Measurements from ENCODE around the gene IRF8. TPM values are rescaled to one million over a fixed set of nuclear protein-coding genes. Genes with fewer than 3 reads are reported as not detected.

The IRF8 gene
- polyA plus RNA-seq, 1 experiment: not detected

DNA sequence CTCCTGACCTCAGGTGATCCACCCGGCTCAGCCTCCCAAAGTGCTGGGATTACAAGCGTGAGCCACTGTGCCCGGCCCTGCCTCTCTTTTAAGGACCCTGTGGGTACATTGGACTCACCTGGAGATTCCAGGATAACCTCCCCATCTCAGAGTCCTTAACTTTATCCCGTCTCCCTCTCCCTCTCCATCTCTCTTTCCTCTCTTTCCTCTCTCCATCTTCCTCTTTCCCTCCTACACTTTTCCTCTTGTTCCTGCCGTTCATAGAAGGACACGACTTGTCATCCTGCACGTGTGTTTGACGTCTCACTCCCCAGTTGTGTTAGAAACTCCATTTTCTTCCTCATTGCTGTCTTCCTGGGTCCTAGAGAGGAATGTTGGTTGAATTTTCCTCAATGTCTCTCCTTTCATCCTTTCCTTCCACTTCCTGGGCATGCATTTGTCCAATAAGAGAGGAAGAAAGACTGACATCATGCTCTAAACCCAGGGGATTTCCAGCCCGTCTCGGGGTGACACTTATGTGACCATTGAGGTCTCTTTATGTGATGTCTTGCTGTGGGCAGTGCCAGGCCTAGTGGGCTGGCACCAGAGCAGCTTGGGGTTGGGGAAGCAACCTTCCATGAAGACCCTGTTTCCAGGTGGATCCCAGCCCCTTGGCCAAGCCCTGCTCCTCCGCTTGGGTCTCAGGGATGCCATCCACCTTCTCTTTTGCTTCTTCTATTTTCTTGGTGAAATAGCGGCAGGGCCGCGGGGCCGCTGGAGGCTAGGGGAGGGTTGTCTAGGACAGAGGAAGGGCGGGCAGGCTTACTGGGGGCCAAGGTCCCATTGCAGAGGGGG is 39.8 kb upstream of the IRF8 start:
- DNase-seq (ENCODE audit: low read depth, low spot score): no peak
- POLR2A ChIA-PET: no interaction called here
- TF ChIP-seq, protein P1, sequence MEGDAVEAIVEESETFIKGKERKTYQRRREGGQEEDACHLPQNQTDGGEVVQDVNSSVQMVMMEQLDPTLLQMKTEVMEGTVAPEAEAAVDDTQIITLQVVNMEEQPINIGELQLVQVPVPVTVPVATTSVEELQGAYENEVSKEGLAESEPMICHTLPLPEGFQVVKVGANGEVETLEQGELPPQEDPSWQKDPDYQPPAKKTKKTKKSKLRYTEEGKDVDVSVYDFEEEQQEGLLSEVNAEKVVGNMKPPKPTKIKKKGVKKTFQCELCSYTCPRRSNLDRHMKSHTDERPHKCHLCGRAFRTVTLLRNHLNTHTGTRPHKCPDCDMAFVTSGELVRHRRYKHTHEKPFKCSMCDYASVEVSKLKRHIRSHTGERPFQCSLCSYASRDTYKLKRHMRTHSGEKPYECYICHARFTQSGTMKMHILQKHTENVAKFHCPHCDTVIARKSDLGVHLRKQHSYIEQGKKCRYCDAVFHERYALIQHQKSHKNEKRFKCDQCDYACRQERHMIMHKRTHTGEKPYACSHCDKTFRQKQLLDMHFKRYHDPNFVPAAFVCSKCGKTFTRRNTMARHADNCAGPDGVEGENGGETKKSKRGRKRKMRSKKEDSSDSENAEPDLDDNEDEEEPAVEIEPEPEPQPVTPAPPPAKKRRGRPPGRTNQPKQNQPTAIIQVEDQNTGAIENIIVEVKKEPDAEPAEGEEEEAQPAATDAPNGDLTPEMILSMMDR (IDR thresholded peaks at IDR 0.05; ENCODE audit: low read depth, low read length): no peak
- Histone ChIP-seq H3K27ac (ENCODE audit: low read depth, low read length) (no peak overlapping the region), H3K4me3 (ENCODE audit: low read depth, low read length) (no peak overlapping the region), H3K9me3 (ENCODE audit: control insufficient read depth, insufficient read depth, low read length) (no peaks in the 10 kb centered on the region), H3K27me3 (ENCODE audit: control insufficient read depth, insufficient read depth, low read length) (peaks cover 19% of the 10 kb centered on the region)
- CTCF ChIA-PET: no interaction called here

DNA sequence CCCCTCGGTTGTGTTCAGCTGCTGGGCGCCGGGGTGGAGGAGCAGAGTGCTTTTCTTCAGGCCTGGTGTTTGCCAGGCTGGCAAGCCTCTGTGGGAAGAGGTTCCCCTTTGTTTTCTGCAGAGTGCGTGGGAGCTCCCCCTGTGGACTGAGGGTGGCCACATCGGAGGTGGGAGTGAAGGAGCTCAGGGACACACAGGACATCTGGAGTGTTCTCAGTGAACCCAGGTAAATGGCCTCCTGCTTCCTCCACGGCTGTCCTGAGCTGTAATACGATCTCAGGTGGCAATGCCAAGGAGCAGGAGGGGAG is 39.2 kb upstream of the IRF8 start:
- Histone ChIP-seq H3K9me3 (ENCODE audit: control insufficient read depth, insufficient read depth, low read length) (no peaks in the 10 kb centered on the region), H3K27me3 (ENCODE audit: control insufficient read depth, insufficient read depth, low read length) (peaks cover 18% of the 10 kb centered on the region), H3K27ac (ENCODE audit: low read depth, low read length) (no peak overlapping the region), H3K4me3 (ENCODE audit: low read depth, low read length) (no peak overlapping the region)
- TF ChIP-seq, protein P1 (IDR thresholded peaks at IDR 0.05; ENCODE audit: low read depth, low read length): no peak
- CTCF ChIA-PET: no interaction called here
- no peak for DNase-seq (ENCODE audit: low read depth, low spot score)
- POLR2A ChIA-PET: no interaction called here

DNA sequence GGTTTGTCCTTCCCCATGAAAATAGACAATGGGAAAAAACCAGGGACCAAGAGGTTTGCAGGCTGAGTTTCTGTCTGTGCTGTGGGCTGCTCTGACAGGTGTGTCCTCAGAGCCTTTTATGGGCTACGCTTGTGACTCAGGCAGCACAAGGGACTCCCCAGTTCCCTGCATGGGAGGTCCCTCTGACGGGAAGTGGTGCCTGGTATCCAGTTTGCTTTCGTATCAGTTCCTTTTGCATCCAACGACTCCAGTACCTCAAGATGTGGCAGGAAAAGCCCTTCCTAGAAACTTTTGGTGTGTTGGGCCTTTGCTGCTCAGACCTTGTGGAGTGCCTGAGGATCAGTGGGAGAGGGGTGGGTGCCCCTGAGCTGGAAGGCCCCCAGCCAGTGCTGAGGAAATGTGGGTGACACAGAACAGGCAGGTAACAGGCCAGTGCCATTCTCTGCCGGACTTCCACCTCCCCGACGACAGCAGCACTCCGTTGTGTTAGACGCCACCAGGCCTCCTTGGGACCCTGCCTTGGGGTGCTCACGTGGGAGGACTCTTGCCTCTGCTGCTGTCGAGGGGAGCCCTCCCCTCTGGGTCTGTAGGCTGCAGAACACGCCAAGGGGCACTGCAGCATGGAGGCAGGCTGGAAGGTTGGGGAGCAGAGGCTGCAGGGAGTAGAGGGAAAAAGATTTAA is 38.4 kb upstream of the IRF8 start:
- Histone ChIP-seq H3K4me3 (ENCODE audit: low read depth, low read length) (no peak overlapping the region), H3K27me3 (ENCODE audit: control insufficient read depth, insufficient read depth, low read length) (peaks cover 18% of the 10 kb centered on the region), H3K27ac (ENCODE audit: low read depth, low read length) (peak overlapping the region; percentile 2), H3K9me3 (ENCODE audit: control insufficient read depth, insufficient read depth, low read length) (no peaks in the 10 kb centered on the region)
- POLR2A ChIA-PET: no interaction called here
- TF ChIP-seq, protein P1 (IDR thresholded peaks at IDR 0.05; ENCODE audit: low read depth, low read length): no peak
- CTCF ChIA-PET: no interaction called here
- DNase-seq (ENCODE audit: low read depth, low spot score): no peak

DNA sequence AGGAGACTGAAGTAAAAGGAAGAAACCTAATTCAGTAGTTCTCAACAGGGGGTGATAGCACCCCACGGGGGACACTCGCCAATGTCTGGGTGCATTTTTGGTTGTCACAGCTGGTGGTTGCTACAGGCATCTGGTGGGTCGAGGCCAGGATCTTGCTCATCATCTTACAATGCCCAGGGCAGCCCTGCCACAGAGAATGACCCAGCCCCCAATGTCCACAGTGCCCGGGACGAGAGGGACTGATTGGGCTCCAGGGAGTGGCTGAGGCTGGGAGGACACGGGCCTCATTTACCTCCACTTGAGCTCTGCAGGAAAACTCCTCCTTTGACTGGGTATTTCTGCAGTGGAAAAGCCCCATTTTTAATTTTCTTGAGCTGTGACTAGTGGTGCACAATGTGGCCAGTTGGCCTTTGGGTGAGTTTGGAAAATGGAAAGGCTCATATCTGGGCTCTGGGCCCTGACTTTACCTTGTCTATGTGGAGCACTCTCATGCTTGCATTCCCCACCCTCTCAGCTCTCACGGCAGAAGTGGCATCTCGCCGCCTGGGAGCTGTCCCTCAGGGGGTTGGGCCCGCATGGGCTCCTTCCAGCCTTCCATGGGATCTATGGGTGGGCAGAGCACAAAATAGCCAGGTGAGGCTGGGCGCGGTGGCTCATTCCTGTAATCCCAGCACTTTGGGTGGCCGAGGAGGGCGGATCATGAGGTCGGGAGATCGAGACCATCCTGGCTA is 37.7 kb upstream of the IRF8 start:
- Histone ChIP-seq H3K9me3 (ENCODE audit: control insufficient read depth, insufficient read depth, low read length) (no peaks in the 10 kb centered on the region), H3K27ac (ENCODE audit: low read depth, low read length) (no peak overlapping the region), H3K27me3 (ENCODE audit: control insufficient read depth, insufficient read depth, low read length) (peaks cover 18% of the 10 kb centered on the region), H3K4me3 (ENCODE audit: low read depth, low read length) (no peak overlapping the region)
- no peak for DNase-seq (ENCODE audit: low read depth, low spot score)
- ChIA-PET POLR2A (no interaction called here), CTCF (interaction anchor here (0.6 to 0.9 kb wide), 2 partner anchors 17 to 40 kb away, joined by 3 to 4 read pairs; no protein-coding TSS in a partner anchor)
- TF ChIP-seq, protein P1 (IDR thresholded peaks at IDR 0.05; ENCODE audit: low read depth, low read length): no peak
